ENCODE data around the gene TCEAL1.

- TF ChIP-seq CTCF (optimal IDR thresholded peaks at IDR 0.05 in 1 of 3, IDR thresholded peaks at IDR 0.05 in 1 of 3, conservative IDR thresholded peaks at IDR 0.05 in 1 of 3; ENCODE audit: extremely low read depth in 1 of 3, insufficient read depth in 2 of 3, low read length in 3 of 3) = no peak
- no peak for TF ChIP-seq EZH2 (IDR thresholded peaks at IDR 0.05; ENCODE audit: low read length)
These were observed 2.4 kb downstream of the TCEAL1 start for GRCh38 chrX:103631145-103631544.

Data from keratinocyte (primary cell).